ENCODE data around the gene C16orf90. TPM values are rescaled to one million over a fixed set of nuclear protein-coding genes. Genes with fewer than 3 reads are reported as not detected.
A peak's percentile ranks its signal among the peaks of the same experiment; 100 is the strongest.

C16orf90 gene
- total RNA-seq, 1 donor from 2014 or later = not detected

DNA sequence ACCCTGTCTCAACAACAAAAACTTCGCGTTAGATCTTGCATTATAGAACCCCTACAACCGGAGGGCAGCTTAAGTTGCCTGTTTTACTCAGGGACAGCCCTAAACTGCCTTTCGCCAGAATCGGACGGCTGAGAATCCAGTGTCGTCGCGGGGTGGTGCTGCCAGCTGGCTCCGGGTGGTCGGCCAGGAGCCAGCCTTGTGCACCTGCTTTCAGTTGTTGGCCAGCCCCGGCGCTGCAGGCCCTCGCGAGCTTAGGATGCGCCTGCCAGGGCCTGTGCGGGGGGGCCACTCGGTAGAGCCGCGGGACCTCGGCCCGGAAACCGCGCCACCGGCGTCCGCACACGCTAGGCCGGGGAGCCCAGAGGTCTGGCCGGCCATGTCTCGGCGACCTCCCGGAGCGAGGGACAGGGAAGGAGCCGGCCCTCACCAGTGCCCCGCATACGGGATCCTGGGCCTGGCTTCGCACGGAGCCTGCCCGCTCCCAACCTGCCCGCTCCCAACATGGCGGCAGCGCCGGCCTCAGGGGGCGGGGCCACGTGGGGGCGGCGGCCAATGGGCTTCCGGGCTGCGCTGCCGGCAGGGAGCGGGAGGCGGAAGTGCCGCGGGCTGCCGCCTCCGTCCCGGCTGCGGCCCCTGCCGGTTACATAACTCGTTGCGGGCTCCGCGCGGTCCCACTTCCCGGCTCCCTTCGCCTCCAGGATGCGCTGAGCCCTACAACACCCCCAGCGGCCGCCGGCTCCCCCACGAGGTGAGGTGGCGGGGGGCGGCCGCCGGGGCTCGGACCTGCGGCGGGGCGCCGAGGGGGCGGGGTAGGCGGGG lies 37.6 kb downstream of the C16orf90 start:
- TF ChIP-seq, protein P1, sequence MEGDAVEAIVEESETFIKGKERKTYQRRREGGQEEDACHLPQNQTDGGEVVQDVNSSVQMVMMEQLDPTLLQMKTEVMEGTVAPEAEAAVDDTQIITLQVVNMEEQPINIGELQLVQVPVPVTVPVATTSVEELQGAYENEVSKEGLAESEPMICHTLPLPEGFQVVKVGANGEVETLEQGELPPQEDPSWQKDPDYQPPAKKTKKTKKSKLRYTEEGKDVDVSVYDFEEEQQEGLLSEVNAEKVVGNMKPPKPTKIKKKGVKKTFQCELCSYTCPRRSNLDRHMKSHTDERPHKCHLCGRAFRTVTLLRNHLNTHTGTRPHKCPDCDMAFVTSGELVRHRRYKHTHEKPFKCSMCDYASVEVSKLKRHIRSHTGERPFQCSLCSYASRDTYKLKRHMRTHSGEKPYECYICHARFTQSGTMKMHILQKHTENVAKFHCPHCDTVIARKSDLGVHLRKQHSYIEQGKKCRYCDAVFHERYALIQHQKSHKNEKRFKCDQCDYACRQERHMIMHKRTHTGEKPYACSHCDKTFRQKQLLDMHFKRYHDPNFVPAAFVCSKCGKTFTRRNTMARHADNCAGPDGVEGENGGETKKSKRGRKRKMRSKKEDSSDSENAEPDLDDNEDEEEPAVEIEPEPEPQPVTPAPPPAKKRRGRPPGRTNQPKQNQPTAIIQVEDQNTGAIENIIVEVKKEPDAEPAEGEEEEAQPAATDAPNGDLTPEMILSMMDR (IDR thresholded peaks at IDR 0.05) = peak; percentile 59
- Mint-ChIP-seq H3K4me3 (ENCODE audit: unreplicated experiment) (peak overlapping the region; percentile 77), H3K27ac (ENCODE audit: unreplicated experiment) (peak overlapping the region; percentile 90), H3K4me1 (ENCODE audit: unreplicated experiment) (peaks cover 42% of the 10 kb centered on the region), H3K27me3 (ENCODE audit: unreplicated experiment) (no peaks in the 10 kb centered on the region), H3K9me3 (ENCODE audit: unreplicated experiment) (no peaks in the 10 kb centered on the region), H3K36me3 (ENCODE audit: unreplicated experiment) (no peaks in the 10 kb centered on the region)
- DNase-seq (ENCODE audit: extremely low spot score, unreplicated experiment) = peak; percentile 97

DNA sequence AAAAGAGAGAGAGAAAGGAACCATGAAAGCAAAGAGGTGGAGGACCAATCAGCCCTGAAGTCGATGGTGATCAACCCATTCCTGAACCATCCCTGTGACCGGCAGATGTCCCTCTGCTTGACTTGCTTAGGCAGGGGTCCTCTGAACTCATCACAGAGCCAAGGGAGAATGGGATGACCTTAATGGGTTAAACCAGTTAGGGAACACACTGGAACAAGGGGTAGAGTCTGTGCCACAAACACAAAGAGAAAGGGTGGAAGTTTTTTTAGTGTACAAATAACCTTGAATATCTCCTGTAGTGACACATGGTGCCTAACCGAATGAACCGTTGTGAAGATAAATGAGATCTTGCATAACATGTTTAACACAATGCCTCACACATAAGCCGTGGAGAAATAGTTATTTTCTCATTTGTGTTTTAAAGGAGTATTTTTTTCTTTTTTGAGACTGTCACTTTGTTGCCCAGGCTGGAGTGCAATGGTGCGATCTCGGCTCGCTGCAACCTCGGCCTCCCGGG lies 40.6 kb downstream of the C16orf90 start:
- Mint-ChIP-seq H3K4me3 (ENCODE audit: unreplicated experiment) (no peak overlapping the region), H3K4me1 (ENCODE audit: unreplicated experiment) (peaks cover 20% of the 10 kb centered on the region), H3K27ac (ENCODE audit: unreplicated experiment) (no peak overlapping the region), H3K9me3 (ENCODE audit: unreplicated experiment) (no peaks in the 10 kb centered on the region), H3K36me3 (ENCODE audit: unreplicated experiment) (peaks cover 2% of the 10 kb centered on the region), H3K27me3 (ENCODE audit: unreplicated experiment) (no peaks in the 10 kb centered on the region)
- DNase-seq (ENCODE audit: extremely low spot score, unreplicated experiment) = no peak
- TF ChIP-seq, protein P1 (IDR thresholded peaks at IDR 0.05) = no peak

DNA sequence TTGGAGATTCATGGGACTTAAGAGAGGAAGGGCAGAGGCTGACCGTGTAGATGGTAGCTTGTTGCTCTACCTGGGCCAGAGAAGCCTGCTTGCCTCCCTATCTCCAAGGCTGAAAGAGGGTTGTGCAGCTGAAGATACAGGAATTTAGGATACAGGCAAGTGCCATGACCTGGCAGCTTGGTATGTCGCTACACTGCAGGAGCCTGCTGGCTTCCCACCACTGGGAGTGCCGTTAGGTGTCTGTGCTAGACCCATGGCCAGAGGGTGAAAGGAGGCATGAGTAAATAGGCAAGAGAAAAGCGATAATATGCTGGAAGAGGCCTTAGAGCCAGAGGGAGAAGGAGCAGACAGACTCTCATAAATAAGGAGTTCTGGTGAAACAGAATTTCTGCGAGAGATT lies 41.2 kb downstream of the C16orf90 start:
- DNase-seq (ENCODE audit: extremely low spot score, unreplicated experiment) = no peak
- peaks cover 14% of the 10 kb centered on the region for H3K4me1 Mint-ChIP-seq (ENCODE audit: unreplicated experiment)
- H3K4me3 Mint-ChIP-seq (ENCODE audit: unreplicated experiment) = no peak overlapping the region
- no peaks in the 10 kb centered on the region for H3K9me3 Mint-ChIP-seq (ENCODE audit: unreplicated experiment)
- peak overlapping the region; percentile 24 for H3K27ac Mint-ChIP-seq (ENCODE audit: unreplicated experiment)
- peaks cover 2% of the 10 kb centered on the region for H3K36me3 Mint-ChIP-seq (ENCODE audit: unreplicated experiment)
- TF ChIP-seq, protein P1 (IDR thresholded peaks at IDR 0.05) = no peak
- no peaks in the 10 kb centered on the region for H3K27me3 Mint-ChIP-seq (ENCODE audit: unreplicated experiment)

DNA sequence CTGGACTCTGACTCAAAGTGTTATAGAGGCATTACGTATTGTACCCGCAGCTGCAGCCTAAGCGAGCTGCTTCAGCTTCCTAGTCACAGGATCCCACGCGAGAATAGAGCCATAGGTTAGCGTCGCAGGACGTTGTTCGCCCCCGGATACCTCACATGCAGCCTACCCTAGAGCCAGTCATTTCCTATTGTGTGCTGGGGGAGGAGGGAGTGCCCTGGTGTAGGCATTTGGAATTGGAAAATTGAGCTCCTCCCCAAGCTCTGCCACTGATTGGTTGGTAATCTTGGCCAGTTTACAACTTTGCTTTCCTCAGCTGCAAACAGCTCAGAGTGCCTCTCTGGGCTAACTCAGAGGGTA lies 51.3 kb downstream of the C16orf90 start:
- H3K36me3 Mint-ChIP-seq (ENCODE audit: unreplicated experiment) = peaks cover 15% of the 10 kb centered on the region

More for the DNA sequence above, 51.3 kb downstream of the C16orf90 start:
- H3K27me3 Mint-ChIP-seq (ENCODE audit: unreplicated experiment) = peaks cover 3% of the 10 kb centered on the region
- peaks cover 10% of the 10 kb centered on the region for H3K9me3 Mint-ChIP-seq (ENCODE audit: unreplicated experiment)
- H3K27ac Mint-ChIP-seq (ENCODE audit: unreplicated experiment) = peak overlapping the region; percentile 93
- TF ChIP-seq, protein P1 (IDR thresholded peaks at IDR 0.05) = peak; percentile 7
- H3K4me1 Mint-ChIP-seq (ENCODE audit: unreplicated experiment) = peaks cover 5% of the 10 kb centered on the region
- no peak for DNase-seq (ENCODE audit: extremely low spot score, unreplicated experiment)
- peak overlapping the region; percentile 96 for H3K4me3 Mint-ChIP-seq (ENCODE audit: unreplicated experiment)

Small RNAs within 50 kb of the gene (microRNA-seq; reads per million reads assigned to microRNA genes)
- not detected for gene MIR6126 (ENCODE audit: unreplicated experiment)

Other genes starting within 250 kb of the C16orf90 start
- gene MEFV, start 238.9 kb downstream of the C16orf90 start, total RNA-seq = not detected in 2 replicates
- gene ZNF263, start 212.0 kb downstream of the C16orf90 start, total RNA-seq = 30.4 and 33.2 TPM in 2 replicates
- gene TIGD7, start 190.1 kb downstream of the C16orf90 start, total RNA-seq = 8.2 and 10.0 TPM in 2 replicates
- gene ZNF75A, start 190.0 kb downstream of the C16orf90 start, total RNA-seq = 24.2 and 26.2 TPM in 2 replicates
- gene OR2C1, start 139.6 kb downstream of the C16orf90 start, total RNA-seq = not detected in 2 replicates
- gene ZSCAN32, start 94.5 kb downstream of the C16orf90 start, total RNA-seq = 14.3 and 14.5 TPM in 2 replicates
- 13.7 and 14.1 TPM in 2 replicates for gene ZNF174, start 94.3 kb downstream of the C16orf90 start, total RNA-seq
- 2.3 TPM in 2 replicates for gene ZNF597, start 52.0 kb downstream of the C16orf90 start, total RNA-seq
- gene NAA60, start 51.8 kb downstream of the C16orf90 start, total RNA-seq = 53.9 and 55.0 TPM in 2 replicates
- gene CLUAP1, start 5.5 kb upstream of the C16orf90 start, total RNA-seq = 28.7 and 28.9 TPM in 2 replicates
- not detected in 2 replicates for gene NLRC3, start 81.9 kb upstream of the C16orf90 start, total RNA-seq
- gene SLX4, start 116.1 kb upstream of the C16orf90 start, total RNA-seq = 7.1 and 8.4 TPM in 2 replicates
- gene DNASE1, start 159.2 kb upstream of the C16orf90 start, total RNA-seq = 22.5 and 23.1 TPM in 2 replicates
- 76.3 and 81.9 TPM in 2 replicates for gene TRAP1, start 222.0 kb upstream of the C16orf90 start, total RNA-seq